Stimulated activated naive B cell treated with anti-CD40 and anti-IgM and Interleukin-4, amounts not matched to agents 10 μg/mL and 1 μg/mL and 100 μg/mL, for 72 hours (primary cell): ENCODE data around the gene EPOP.
A peak's percentile ranks its signal among the peaks of the same experiment; 100 is the strongest.
"Not testable (repeated sequence)": the region's sequence is repeated elsewhere in the genome, so short reads cannot be mapped to it uniquely, and the experiment has no call there.

ENCODE experiments used
- ATAC-seq, 2 donors: fragments of 150-1000 bp; cut with Tn5 transposase; replicated peaks; 2 replicates each; pipeline ENCODE4 v1.10.0; 2021; ENCODE audit warnings: moderate library complexity in 1 of 2
- DNase-seq: peaks from one replicate; pipeline ENCODE4 v3.0.0; 2021
- H3K27ac Mint-ChIP-seq: one replicate; pipeline ENCODE4 v1.8.0; 2022; ENCODE audit warnings: mild to moderate bottlenecking, mixed read lengths
- H3K27me3 Mint-ChIP-seq, 2 donors: one replicate each; pipeline ENCODE4 v1.8.0; 2022; ENCODE audit warnings: mixed read lengths in 2 of 2
- H3K36me3 Mint-ChIP-seq, 2 donors: one replicate each; pipeline ENCODE4 v1.8.0; 2022; ENCODE audit warnings: mixed read lengths in 2 of 2, mild to moderate bottlenecking in 1 of 2
- H3K4me1 Mint-ChIP-seq, 2 donors: one replicate each; pipeline ENCODE4 v1.8.0; 2022; ENCODE audit warnings: mixed read lengths in 2 of 2, mild to moderate bottlenecking in 1 of 2
- H3K4me3 Mint-ChIP-seq, 2 donors: one replicate each; pipeline ENCODE4 v1.8.0; 2022; ENCODE audit warnings: mild to moderate bottlenecking in 2 of 2, mixed read lengths in 2 of 2, moderate library complexity in 1 of 2
- H3K9me3 Mint-ChIP-seq, 2 donors: one replicate each; pipeline ENCODE4 v1.8.0; 2022; ENCODE audit warnings: mixed read lengths in 2 of 2, mild to moderate bottlenecking in 1 of 2

The EPOP gene

DNA sequence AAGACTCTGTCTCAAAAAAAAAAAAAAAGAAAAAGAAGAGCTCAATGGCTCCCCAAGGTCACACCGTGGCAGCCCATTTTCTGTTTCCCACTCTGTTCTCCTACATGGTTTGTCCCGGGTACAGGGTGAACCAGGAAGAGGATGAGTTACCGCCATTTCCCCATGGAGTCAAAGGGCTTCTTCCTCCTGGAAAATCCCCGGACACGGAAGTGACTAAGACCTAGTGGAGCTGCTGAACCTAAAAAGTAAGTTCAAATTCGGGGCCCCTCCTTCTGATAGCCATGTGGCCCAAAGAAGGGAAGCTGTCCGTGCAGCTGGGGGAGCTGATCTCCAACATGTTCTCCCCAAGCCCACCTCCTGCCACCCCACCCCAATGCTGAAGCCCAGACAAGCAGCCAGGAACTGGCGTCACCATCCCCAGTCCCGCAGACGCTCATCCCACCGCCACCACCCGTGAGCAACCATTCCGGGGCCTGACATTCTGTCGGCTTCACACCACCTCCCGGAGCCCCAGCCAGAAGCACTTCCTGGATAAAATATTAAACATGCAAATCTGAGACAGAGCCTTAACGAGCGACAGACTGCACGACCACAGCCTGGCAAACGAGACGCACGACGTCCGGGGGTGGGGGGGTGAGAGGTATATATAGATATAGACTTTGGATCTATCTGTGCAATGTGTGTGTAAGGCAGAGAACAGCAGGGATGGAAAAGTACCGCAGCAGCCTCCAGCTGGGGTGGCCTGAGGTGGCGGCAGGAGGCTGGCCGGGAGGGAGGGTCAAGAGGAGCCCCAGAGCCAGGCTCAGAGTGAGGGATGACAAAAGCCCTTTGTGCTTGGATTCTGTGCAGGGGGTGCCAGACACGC, 17.6 kb downstream of the EPOP start:
- no peak for DNase-seq
- ATAC-seq = no peak
- no peak overlapping the region for H3K27ac Mint-ChIP-seq
- no peaks in the 10 kb centered on the region for H3K36me3 Mint-ChIP-seq
- peaks cover 43 to 70% of the 10 kb centered on the region in 2 donors for H3K27me3 Mint-ChIP-seq
- peaks cover 18 to 22% of the 10 kb centered on the region in 2 donors for H3K4me1 Mint-ChIP-seq
- no peaks in the 10 kb centered on the region for H3K9me3 Mint-ChIP-seq
- no peak overlapping the region for H3K4me3 Mint-ChIP-seq

DNA sequence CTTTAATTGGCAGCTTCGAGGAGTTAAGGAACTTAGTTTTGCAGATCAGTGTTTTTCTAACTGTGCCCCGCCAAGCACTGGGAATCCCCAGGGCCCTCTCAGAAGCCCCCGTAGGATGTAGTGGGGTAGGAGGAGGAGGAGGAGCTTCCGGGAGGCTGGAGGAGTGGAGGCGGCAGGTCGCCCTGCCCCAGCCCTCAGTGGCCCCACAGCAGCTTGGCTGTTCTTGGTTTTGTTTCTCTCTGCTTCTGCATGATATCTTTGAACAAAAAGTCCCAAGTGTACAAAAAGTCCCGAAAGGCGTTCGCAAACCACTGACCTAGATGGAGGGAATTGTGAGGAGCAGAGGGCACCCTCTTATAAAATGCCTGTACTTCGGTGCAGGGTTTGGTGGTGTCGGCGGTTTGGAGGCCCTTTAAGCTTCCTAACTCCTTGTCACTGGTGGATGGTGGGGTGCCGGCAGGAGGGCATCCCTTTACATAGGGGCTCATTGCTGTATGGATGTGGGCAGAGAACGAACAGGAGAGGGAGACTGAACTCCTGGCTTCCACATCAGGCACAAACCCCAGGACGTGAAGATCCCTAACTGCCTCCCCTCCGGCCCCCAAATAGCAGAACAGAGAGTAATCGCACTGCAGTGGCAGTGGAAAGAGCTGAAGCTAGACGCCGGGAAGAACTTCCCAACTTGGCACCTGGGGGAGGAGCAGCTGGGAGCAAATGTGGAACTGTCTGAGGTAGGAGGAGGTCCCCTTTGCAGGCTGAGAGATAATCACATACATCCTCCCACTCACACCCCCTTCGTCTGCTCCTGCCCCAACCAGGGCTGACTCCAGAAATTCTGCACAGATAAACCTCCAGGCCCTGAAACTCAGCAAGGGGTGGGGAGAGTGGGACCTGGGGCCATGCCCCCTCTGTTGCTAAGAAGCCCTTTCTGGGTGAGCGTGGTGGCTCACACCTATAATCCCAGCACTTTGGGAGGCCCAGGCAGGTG, 20.1 kb downstream of the EPOP start:
- no peaks in the 10 kb centered on the region for H3K36me3 Mint-ChIP-seq
- DNase-seq (no peak), ATAC-seq (peak; percentile 48 to 80)
- H3K9me3 Mint-ChIP-seq = no peaks in the 10 kb centered on the region
- peak overlapping the region; percentile 62 for H3K27ac Mint-ChIP-seq
- peaks cover 18 to 22% of the 10 kb centered on the region in 2 donors for H3K4me1 Mint-ChIP-seq
- peaks cover 31 to 61% of the 10 kb centered on the region in 2 donors for H3K27me3 Mint-ChIP-seq
- H3K4me3 Mint-ChIP-seq = peak overlapping the region; percentile 14 to 43

DNA sequence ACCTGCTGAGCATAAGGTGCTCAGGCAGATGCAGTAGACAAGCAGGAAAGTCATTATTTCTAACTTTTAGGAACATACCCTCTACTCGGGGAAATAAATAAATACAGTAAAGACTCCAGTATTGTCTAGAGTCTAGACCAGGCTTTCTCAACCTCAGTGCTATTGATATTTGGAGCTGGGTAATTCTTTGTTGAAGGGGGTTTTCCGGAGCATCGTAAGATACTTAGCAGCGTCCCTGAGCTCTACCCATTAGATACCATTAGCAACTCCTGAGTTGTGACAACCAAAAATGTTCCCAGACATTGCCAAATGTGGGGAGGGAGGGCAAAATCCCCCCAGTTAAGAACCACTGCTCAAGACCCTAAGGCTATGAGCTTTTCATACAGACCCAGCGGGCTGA, 21.1 kb downstream of the EPOP start:
- DNase-seq (no peak), ATAC-seq (no peak)
- H3K4me3 Mint-ChIP-seq = no peak overlapping the region
- H3K36me3 Mint-ChIP-seq = no peaks in the 10 kb centered on the region
- peaks cover 16 to 20% of the 10 kb centered on the region in 2 donors for H3K4me1 Mint-ChIP-seq
- H3K27me3 Mint-ChIP-seq = peaks cover 27 to 54% of the 10 kb centered on the region in 2 donors
- no peak overlapping the region for H3K27ac Mint-ChIP-seq
- no peaks in the 10 kb centered on the region for H3K9me3 Mint-ChIP-seq

DNA sequence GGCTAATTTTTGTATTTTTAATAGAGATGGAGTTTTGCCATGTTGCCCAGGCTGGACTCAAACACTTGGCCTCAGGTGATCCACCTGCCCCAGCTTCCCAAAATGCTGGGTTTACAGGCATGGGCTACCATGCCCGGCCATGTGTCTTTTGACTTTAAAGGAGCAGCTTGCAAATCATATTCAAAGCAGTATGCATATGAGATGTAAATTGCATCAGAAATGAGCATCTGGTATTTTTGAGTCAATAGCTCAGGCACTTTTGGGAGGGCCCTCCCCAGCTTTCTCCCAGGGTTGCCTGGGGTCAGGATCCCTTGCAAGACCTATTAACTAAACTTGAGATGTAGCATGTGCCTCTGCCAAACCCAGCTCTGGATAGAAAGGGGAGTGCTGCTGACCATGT, 21.5 kb downstream of the EPOP start:
- peaks cover 23 to 49% of the 10 kb centered on the region in 2 donors for H3K27me3 Mint-ChIP-seq
- peaks cover 11 to 15% of the 10 kb centered on the region in 2 donors for H3K4me1 Mint-ChIP-seq
- no peak for ATAC-seq

DNA sequence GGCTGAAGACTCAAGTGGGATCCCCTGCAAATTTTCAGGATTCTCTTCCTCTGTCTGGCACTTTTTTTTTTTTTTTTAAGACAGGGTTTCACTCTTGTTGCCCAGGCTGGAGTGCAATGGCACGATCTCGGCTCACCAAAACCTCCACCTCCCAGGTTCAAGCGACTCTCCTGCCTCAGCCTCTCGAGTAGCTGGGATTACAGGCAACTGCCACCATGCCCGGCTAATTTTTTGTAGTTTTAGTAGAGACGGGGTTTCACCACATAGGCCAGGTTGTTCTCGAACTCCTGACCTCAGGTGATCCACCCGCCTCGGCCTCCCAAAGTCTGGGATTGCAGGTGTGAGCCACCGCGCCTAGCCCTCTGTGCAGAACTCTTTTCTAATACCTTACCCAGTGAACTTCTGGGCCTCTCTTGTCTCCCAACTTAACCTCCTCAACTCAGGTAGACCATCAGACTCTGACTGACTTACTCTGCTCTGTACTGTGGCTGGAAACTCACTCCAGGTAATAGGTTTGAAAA, 24.0 kb downstream of the EPOP start:
- H3K27ac Mint-ChIP-seq = not testable (repeated sequence)
- H3K4me1 Mint-ChIP-seq = peaks cover 11 to 13% of the 10 kb centered on the region in 2 donors
- H3K27me3 Mint-ChIP-seq = peaks cover 6 to 32% of the 10 kb centered on the region in 2 donors

More for the DNA sequence above, 21.5 kb downstream of the EPOP start:
- Mint-ChIP-seq H3K9me3 (no peaks in the 10 kb centered on the region), H3K36me3 (no peaks in the 10 kb centered on the region), H3K27ac (no peak overlapping the region), H3K4me3 (no peak overlapping the region)
- DNase-seq = no peak

DNA sequence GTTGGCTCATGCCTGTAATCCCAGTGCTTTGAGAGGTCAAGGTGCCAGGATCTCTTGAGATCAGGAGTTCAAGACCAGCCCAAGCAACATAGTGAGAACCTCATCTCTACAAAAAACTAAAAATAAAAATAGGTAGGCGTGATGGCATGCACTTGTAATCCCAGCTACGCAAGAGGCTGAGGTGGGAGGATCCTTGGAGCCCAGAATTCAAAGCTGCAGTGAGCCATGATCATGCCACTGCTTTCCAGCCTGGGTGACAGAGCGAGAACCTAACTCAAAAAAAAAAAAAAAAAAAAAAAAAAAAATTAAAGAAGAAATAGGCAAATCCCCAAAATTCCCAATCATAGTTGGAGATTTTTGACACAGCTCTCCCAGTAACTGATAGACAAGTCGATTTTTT, 36.8 kb downstream of the EPOP start:
- peaks cover 28 to 32% of the 10 kb centered on the region in 2 donors for H3K27me3 Mint-ChIP-seq
- H3K9me3 Mint-ChIP-seq = no peaks in the 10 kb centered on the region
- ATAC-seq (no peak), DNase-seq (no peak)
- no peak overlapping the region for H3K4me3 Mint-ChIP-seq
- no peak overlapping the region for H3K27ac Mint-ChIP-seq
- H3K4me1 Mint-ChIP-seq = no peaks in the 10 kb centered on the region
- H3K36me3 Mint-ChIP-seq = peaks cover 0 to 1% of the 10 kb centered on the region in 2 donors

More for the DNA sequence above, 24.0 kb downstream of the EPOP start:
- ATAC-seq, H3K36me3 Mint-ChIP-seq, H3K9me3 Mint-ChIP-seq, DNase-seq, H3K4me3 Mint-ChIP-seq: not testable (repeated sequence)

DNA sequence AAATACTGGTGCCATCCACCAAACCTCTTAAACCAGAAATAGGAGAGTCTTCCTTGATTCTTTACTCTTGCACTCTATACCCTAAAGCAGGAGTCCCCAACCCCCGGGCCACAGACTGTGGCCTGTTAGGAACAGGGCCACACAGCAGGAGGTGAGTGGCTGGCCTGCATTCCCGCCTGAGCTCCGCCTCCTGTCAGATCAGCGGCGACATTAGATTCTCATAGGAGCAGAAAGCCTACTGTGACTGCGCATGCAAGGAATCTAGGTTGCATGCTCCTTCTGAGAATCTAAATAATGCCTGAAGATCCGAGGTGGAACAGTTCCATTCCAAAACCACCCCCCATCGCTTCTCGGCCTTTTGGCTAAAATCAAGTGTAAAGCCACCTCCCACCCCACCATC, 38.7 kb downstream of the EPOP start:
- Mint-ChIP-seq H3K9me3 (no peaks in the 10 kb centered on the region), H3K27ac (no peak overlapping the region), H3K4me3 (no peak overlapping the region), H3K36me3 (peaks cover 0 to 1% of the 10 kb centered on the region in 2 donors), H3K27me3 (peaks cover 28 to 32% of the 10 kb centered on the region in 2 donors), H3K4me1 (no peaks in the 10 kb centered on the region)
- ATAC-seq (no peak), DNase-seq (no peak)

DNA sequence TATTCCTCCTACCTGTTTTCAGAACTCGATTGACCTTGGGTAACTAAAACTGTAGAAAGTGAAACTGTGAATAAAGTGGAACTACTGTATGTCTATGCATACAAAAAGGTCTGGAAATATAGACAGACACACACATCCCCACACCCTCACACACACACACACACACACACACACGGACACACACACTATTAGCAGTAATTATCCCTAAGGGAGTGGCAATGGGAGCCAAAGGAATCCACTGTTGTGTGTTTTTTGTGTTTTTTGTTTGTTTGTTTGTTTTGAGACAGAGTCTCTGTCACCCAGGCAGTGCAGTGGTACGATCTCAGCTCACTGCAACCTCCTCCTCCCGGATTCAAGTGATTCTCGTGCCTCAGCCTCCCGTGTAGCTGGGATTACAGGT, 42.4 kb downstream of the EPOP start:
- DNase-seq (no peak), ATAC-seq (no peak)
- no peak overlapping the region for H3K4me3 Mint-ChIP-seq
- no peak overlapping the region for H3K27ac Mint-ChIP-seq
- H3K27me3 Mint-ChIP-seq = peaks cover 23 to 24% of the 10 kb centered on the region in 2 donors
- no peaks in the 10 kb centered on the region for H3K4me1 Mint-ChIP-seq
- peaks cover 0 to 2% of the 10 kb centered on the region in 2 donors for H3K9me3 Mint-ChIP-seq
- no peaks in the 10 kb centered on the region for H3K36me3 Mint-ChIP-seq

DNA sequence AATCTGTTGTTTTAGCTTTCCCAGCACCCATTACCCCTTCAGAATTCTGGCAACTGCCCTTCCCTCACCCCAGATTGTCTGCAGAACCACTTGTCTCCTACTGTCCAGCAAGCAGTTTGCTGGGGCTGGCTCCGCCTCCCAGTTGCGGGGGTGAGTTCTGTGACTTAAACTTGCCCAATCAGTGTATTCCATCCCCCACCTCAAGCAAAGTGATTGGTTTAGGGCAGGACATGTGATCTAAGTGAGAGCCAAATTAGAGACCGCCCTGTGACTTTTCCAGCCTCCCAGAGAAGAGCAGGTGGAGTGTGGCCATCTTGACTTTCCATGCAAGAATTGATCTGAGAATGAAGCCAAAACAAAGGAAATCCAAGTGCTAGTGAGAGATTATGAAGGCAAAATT, 46.3 kb downstream of the EPOP start:
- Mint-ChIP-seq H3K9me3 (peaks cover 0 to 2% of the 10 kb centered on the region in 2 donors), H3K4me1 (peaks cover 0 to 5% of the 10 kb centered on the region in 2 donors)

DNA sequence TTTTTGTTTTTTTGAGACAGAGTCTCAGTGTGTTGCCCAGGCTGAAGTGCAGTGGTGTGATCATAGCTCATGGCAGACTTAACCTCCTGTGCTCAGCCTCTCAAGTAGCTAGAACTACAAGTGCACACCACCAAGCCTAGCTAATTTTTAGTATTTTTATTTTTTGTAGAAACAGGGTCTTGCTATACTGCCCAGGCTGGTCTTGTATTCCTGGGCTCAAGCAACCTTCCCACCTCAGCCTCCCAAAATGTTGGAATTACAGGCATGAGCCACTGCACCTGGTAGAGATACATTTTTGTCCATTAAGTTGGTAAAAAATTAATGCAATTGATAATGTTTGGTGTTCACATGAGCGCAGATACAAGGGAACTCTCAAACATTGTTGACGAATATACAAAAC, 46.8 kb downstream of the EPOP start:
- Mint-ChIP-seq H3K9me3 (peaks cover 0 to 2% of the 10 kb centered on the region in 2 donors), H3K27me3 (peaks cover 17 to 20% of the 10 kb centered on the region in 2 donors), H3K36me3 (no peaks in the 10 kb centered on the region), H3K4me3 (no peak overlapping the region), H3K4me1 (peaks cover 0 to 5% of the 10 kb centered on the region in 2 donors), H3K27ac (no peak overlapping the region)
- ATAC-seq (no peak), DNase-seq (no peak)

More for the DNA sequence above, 46.3 kb downstream of the EPOP start:
- Mint-ChIP-seq H3K27me3 (peaks cover 17 to 20% of the 10 kb centered on the region in 2 donors), H3K4me3 (no peak overlapping the region), H3K36me3 (no peaks in the 10 kb centered on the region), H3K27ac (no peak overlapping the region)
- no peak for ATAC-seq
- DNase-seq = no peak

DNA sequence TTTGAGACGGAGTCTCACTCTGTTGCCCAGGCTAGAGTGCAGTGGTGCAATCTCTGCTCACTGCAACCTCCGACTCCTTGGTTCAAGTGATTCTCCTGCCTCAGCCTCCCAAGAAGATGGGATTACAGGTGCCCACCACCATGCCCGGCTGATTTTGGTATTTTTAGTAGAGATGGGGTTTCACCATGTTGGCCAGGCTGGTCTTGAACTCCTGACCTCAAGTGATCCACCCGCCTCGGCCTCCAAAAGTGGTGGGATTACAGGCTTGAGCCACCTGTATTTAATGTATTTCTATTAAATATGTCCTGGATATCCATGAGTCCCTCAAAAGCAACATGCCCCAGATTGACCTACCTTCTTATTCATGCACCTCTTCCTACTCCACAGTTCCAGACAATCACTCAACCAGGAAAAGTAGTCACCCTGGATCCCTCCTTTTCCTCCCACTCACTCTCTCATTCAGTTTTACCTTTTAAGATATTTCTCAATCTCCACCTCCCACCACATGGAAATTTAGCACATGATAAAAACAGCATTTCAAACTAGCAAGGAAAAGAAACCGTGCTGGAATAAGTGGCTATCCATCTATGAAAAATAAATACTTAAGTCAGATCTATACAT, 48.0 kb downstream of the EPOP start:
- H3K27ac Mint-ChIP-seq, H3K4me3 Mint-ChIP-seq, H3K4me1 Mint-ChIP-seq, ATAC-seq, H3K9me3 Mint-ChIP-seq, DNase-seq, H3K36me3 Mint-ChIP-seq: not testable (repeated sequence)
- peaks cover 25 to 28% of the 10 kb centered on the region in 2 donors for H3K27me3 Mint-ChIP-seq

DNA sequence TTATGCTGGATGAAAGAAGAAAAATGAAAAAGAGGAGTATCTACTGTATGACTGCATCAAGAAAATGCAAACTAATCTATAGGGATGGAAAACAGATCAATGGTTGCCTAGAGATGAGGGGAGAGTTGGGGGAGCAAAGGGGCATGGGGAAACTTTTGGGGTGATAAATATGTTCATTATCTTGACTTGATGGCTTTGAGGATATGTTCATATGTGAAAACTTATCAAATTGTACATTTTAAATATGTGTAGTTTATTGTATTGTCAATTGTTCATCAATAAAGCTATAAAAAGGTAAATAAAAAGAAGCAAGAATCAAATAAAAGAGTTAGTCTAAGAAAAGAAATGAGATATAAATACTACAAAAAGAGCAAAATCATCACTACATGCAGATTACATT, 49.3 kb downstream of the EPOP start:
- ATAC-seq (no peak), DNase-seq (no peak)
- peaks cover 0 to 2% of the 10 kb centered on the region in 2 donors for H3K9me3 Mint-ChIP-seq
- H3K27me3 Mint-ChIP-seq = peaks cover 38 to 40% of the 10 kb centered on the region in 2 donors
- H3K27ac Mint-ChIP-seq = no peak overlapping the region
- peaks cover 0 to 5% of the 10 kb centered on the region in 2 donors for H3K4me1 Mint-ChIP-seq
- no peaks in the 10 kb centered on the region for H3K36me3 Mint-ChIP-seq
- H3K4me3 Mint-ChIP-seq = no peak overlapping the region

DNA sequence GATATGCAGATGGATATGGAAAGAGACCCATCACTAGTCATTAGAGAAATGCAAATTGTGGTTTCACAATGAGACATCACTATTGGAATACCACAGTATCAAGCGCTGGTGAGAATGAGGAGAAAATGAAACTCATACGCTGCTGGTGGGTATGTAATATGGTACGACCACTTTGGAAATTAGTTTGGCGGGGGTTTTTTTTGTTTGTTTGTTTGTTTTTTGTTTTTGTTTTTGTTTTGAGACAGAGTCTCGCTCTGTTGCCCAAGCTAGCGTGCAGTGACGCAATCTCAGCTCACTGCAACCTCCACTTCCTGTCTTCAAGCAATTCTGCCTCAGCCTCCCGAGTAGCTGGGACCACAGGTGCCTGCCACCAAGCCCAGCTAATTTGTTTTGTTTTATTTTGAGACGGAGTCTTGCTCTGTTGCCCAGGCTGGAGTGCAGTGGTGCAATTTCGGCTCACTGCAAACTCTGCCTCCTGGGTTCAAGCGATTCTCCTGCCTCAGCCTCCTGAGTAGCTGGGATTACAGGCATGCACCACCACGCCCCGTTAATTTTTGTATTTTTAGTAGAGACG, 49.9 kb downstream of the EPOP start:
- not testable (repeated sequence) for H3K27ac Mint-ChIP-seq, H3K9me3 Mint-ChIP-seq, H3K36me3 Mint-ChIP-seq, H3K4me3 Mint-ChIP-seq, DNase-seq, H3K4me1 Mint-ChIP-seq
- ATAC-seq = peak in 1 of 2 donors; percentile 68
- H3K27me3 Mint-ChIP-seq = peaks cover 41 to 45% of the 10 kb centered on the region in 2 donors
